Measurements from ENCODE around the gene RASSF1. TPM values are rescaled to one million over a fixed set of nuclear protein-coding genes. Genes with fewer than 3 reads are reported as not detected.

Gene RASSF1
- total and polyA plus RNA-seq, 2 of the 13 experiments (the other 11 are each of a cell fraction or from before 2014, with no cell fraction given): 10.2 to 27.5 TPM

GRCh38 chr3:50324351-50325112, 16.1 kb downstream of the RASSF1 start (continued):
- peak; percentile 60; the same call in 1 of the 2 replicates for TF ChIP-seq DPF2 (CRISPR knock-in tag; IDR thresholded peaks at IDR 0.05; ENCODE audit: borderline replicate concordance, low read depth)
- no peak for TF ChIP-seq ZNF780A (CRISPR knock-in tag; IDR thresholded peaks at IDR 0.05)
- TF ChIP-seq ZNF331 (CRISPR knock-in tag; IDR thresholded peaks at IDR 0.05): peak; percentile 80; the same call in 1 of the 2 replicates
- TF ChIP-seq XRCC5 (optimal IDR thresholded peaks at IDR 0.05; ENCODE audit: low read length): peak; percentile 88
- no peak for TF ChIP-seq KMT2A (CRISPR knock-in tag; IDR thresholded peaks at IDR 0.05)
- 0 out of 2 replicates have a peak, but pooled peaks have one; percentile 39 for TF ChIP-seq ZNF264 (CRISPR knock-in tag; IDR thresholded peaks at IDR 0.05)
- peak; percentile 65; the same call in 1 of the 2 replicates for TF ChIP-seq PHF21A (CRISPR knock-in tag; IDR thresholded peaks at IDR 0.05)
- no peak for TF ChIP-seq DMAP1 (CRISPR knock-in tag; IDR thresholded peaks at IDR 0.05)
- TF ChIP-seq FOXA3 (CRISPR knock-in tag; IDR thresholded peaks at IDR 0.05): peak; percentile 45; the same call in 1 of the 2 replicates
- no peak for TF ChIP-seq ZNF546 (CRISPR knock-in tag; conservative IDR thresholded peaks at IDR 0.05)
- TF ChIP-seq ZNF687 (CRISPR knock-in tag; IDR thresholded peaks at IDR 0.05): peak; percentile 75
- TF ChIP-seq ZNF574 (CRISPR knock-in tag; IDR thresholded peaks at IDR 0.05): peak; percentile 90
- peak; percentile 62; the same call in 1 of the 2 replicates for TF ChIP-seq ZNF317 (CRISPR knock-in tag; IDR thresholded peaks at IDR 0.05)
- TF ChIP-seq NBN (conservative IDR thresholded peaks at IDR 0.05): no peak
- TF ChIP-seq ESRRA (CRISPR knock-in tag; IDR thresholded peaks at IDR 0.05; ENCODE audit: low read depth): peak; percentile 57; the same call in 1 of the 2 replicates
- peak; percentile 62 for TF ChIP-seq TFAP4 (IDR thresholded peaks at IDR 0.05; ENCODE audit: borderline replicate concordance, low read depth)
- TF ChIP-seq ZMYM2 (CRISPR knock-in tag; IDR thresholded peaks at IDR 0.05): no peak
- 0 out of 2 replicates have a peak, but pooled peaks have one; percentile 70 for TF ChIP-seq ATF2 (CRISPR knock-in tag; IDR thresholded peaks at IDR 0.05)
- no peak for TF ChIP-seq ZNF800 (CRISPR knock-in tag; IDR thresholded peaks at IDR 0.05)
